Stimulated activated CD4-positive, alpha-beta T cell treated with anti-CD3 and anti-CD28 coated beads, Interleukin-12 subunit alpha, Interleukin-12 subunit beta, amount 100 ng/mL, for 4 hours (primary cell): Measurements from ENCODE around the gene SNAP29.
A peak's percentile ranks its signal among the peaks of the same experiment; 100 is the strongest.
"Not testable (repeated sequence)": the region's sequence is repeated elsewhere in the genome, so short reads cannot be mapped to it uniquely, and the experiment has no call there.

Source experiments
- DNase-seq: peaks from one replicate; pipeline ENCODE4 v3.0.0-alpha.2; 2020

The SNAP29 gene

GRCh38 chr22:20858615-20859416, at the start of gene SNAP29, which contains the start of gene PI4KA:
Gene SNAP29 (plus strand): TSS chr22:20859007. CDS start chr22:20859111, 104 bp downstream.
Gene PI4KA (minus strand): TSS chr22:20858811. CDS start chr22:20858725, 86 bp downstream.
- DNase-seq = peak; percentile 97

GRCh38 chr22:20809538-20810185, 49.1 kb upstream of the SNAP29 start:
- no peak for DNase-seq

- DNase-seq = no peak
Observed at GRCh38 chr22:20810645-20811044, 48.2 kb upstream of the SNAP29 start.

DNA sequence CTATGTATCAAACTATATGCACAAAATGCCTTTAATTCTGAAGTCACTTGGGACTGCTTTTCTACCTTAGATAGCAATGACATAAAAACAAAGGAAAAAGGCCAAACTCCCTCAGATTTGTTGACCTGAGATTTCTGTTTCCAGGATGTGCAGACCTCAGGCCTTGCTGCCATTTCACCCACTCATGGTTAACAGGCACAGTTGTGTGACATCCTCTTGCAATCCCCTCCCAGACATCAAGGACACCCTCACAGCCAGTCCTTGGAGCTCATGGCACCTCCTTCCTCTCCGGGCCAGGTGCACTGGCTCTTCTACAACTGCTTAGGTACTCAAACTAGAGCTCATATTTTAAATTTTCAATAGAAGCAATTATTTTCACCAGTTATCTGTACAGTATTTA, 47.6 kb upstream of the SNAP29 start:
- no peak for DNase-seq

DNA sequence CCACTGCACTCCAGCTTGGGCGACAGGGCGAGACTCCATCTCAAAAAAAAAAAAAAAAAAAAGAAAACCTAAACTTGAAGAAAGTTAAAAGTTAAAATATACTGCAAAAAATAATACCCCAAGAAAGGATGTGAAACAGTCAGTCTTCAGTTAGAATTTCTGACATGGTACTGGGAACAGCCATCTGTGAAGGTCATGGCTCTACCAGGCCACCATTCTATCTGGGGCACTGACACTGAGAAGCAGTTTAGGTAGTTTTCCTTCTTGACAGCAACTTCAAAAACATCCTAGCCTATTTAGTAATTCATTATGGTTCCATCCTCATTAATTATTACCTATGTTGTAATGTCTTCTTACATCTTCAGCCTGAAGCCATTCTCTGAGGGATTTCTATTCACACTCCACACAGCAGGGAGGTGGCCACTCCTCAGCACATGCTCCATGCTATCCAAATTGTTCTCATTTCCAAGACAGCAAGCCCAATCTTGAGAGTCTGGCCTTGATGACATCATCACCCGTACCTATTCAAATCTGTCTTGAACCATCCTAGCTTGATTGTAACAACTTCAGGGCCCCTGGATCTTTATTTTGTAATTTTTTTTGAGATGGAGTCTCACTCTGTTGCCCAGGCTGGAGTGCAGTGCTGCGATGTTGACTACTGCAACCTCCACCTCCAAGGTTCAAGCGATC, 46.7 kb upstream of the SNAP29 start:
- DNase-seq = no peak

GRCh38 chr22:20813056-20813455, 45.8 kb upstream of the SNAP29 start:
- DNase-seq = no peak

- DNase-seq = no peak
Observed at GRCh38 chr22:20814221-20814808, 44.5 kb upstream of the SNAP29 start.

DNA sequence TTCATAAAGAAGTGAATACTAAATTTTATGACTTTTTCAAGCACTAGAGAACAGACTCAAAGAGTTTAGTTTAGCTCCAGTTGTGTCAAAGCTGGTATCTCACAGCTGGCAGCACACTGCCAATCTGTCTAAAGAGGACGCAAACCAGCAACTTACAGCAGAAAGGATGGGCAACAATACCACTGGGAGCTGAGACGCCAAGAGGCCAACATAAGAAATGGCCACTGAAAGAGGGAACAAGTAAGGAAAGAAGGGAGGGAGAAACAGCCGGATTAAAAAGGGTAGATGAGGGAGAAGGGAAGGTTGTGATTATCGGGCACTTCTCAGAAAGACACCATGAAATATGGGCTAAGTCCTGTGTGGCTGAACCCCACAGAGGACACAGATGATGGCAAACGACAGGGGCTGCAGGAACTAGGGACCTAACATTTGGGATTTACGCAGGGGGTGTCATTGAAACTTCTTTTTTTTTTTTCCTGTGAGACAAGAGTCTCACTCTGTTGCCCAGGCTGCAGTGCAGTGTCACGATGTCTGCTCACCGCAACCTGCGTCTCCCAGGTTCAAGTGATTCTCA, 43.2 kb upstream of the SNAP29 start:
- DNase-seq = no peak

GRCh38 chr22:20816559-20816958, 42.2 kb upstream of the SNAP29 start:
- DNase-seq = no peak

DNA sequence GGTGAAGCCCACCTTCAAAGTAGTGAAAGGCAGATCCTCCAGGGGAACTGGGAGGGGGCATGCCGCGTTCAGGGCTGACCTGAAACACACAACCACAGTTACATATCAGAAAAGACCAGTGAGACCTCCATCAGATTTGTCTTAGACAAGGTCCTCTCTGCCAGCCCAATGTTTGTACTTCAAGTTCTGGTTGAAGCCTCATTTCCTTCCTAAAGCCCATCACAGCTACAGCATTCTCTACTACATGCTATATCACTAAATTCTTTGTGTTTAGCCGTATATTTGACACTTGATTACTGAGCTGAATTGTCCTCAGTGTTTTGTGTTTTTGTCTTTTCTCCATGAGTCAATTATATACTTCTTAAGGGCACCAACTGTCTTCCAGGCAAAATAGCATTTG, 40.3 kb upstream of the SNAP29 start:
- no peak for DNase-seq

DNA sequence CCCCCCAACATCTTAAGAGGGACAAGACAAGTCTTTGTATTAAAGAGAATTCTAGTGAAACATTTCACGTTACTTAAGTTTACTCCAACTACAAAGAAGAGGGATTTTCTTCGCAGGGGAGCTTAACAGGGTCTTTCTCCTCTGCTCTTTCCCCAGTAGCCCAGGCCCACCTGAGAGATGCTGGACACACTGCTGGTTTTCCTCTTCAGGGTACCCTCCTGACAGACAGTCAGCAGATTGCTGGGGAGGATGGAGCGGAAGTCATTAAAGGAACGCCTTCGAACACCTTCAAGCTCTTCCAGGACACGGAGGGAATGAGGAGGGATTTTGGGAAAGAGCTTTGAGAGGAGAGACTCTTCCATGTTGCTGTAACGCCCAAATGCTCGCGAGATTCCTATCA, 39.3 kb upstream of the SNAP29 start:
- DNase-seq = no peak

GRCh38 chr22:20821717-20822239, 37.0 kb upstream of the SNAP29 start:
- DNase-seq = not testable (repeated sequence)

DNA sequence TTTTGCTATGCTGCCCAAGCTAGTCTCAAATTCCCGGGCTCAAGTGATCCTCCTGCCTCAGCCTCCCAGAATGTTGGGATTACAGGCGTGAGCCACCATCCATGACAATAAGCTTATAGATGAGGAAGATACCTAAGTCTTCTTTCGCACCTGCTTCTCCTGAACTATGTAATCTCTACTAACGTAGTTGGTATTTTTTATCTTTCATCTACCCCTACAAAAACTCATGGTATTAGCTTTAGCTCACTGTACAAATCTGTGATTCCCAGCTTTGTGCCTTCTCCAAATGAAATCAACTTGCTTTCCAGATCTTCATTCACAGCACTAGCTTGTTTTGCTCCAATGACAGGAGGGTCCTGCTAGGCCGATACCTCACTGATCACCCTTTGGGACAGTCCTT, 36.6 kb upstream of the SNAP29 start:
- DNase-seq = no peak

GRCh38 chr22:20823264-20823663, 35.5 kb upstream of the SNAP29 start:
- DNase-seq = no peak

DNA sequence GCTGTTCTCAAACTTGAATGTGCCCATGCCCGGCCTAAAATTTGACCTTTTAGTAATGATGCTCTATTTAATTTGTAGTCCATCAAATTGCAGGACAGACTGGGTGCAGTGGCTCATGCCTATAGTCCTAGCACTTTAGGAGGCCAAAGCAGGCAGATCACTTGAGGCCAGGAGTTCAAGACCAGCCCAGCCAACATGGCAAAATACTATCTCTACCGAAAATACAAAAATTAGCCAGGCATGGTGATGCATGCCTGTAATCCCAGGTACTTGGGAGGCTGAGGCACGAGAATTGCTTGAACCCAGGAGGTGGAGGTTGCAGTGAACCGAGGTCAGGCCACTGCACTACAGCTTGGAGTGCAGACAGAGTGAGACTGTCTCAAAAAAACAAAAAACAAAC, 33.6 kb upstream of the SNAP29 start:
- not testable (repeated sequence) for DNase-seq

GRCh38 chr22:20825624-20826023, 33.2 kb upstream of the SNAP29 start:
- no peak for DNase-seq

- DNase-seq = not testable (repeated sequence)
Observed at GRCh38 chr22:20826373-20827152, 32.2 kb upstream of the SNAP29 start.

DNA sequence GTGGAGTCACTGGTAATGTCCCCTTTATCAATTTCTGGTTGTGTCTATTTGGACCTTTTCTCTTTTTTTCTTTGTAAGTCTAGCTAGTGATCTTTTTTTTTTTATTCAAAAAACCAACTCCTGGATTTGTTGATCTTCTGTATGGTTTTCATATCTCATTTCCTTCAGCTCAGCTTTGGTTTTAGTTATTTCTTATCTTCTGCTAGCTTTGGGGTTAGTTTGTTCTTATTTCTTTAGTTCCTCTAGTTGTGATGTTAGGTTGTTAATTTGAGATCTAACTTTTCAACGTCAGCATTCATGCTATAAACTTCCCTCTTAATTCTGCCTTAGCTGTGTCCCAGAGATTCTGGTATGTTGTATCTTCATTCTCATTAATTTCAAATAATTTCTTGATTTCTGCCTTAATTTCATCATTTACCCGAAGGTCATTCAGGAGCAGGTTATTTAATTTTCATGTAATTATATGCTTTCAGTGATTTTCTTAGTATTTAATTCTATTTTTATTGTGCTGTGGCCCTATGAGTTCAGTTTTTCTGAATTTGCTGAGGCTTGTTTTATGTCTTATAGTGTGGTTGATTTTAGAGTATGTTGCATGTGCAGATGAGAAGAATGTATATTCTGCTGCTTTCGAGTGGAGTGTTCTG, 29.2 kb upstream of the SNAP29 start:
- DNase-seq = no peak

- no peak for DNase-seq
Observed at GRCh38 chr22:20833225-20833665, 25.6 kb upstream of the SNAP29 start.

GRCh38 chr22:20834206-20834605, 24.6 kb upstream of the SNAP29 start:
- DNase-seq = no peak

GRCh38 chr22:20834725-20835124, 24.1 kb upstream of the SNAP29 start:
- DNase-seq = no peak
